ENCODE measurements around the gene CELF5.
A peak's percentile ranks its signal among the peaks of the same experiment; 100 is the strongest.

GRCh38 chr19:3335431-3336350 lies 111.2 kb downstream of the CELF5 start:
- no peak for TF ChIP-seq CTCF (IDR thresholded peaks at IDR 0.05)
- no peak for TF ChIP-seq EP300 (IDR thresholded peaks at IDR 0.05; ENCODE audit: low read depth)
- no peak for TF ChIP-seq POLR2A (IDR thresholded peaks at IDR 0.05)
- TF ChIP-seq POLR2AphosphoS5 (IDR thresholded peaks at IDR 0.05): peak in 1 of 3 donors; percentile 62

Data from transverse colon (tissue), 4 donors.